NCI-H2107 (cell line): Measurements from ENCODE around the gene LSM14B.

Experiments
- DNase-seq: peaks from one replicate; lab custom pipeline; 2025; lab: John Stamatoyannopoulos, UW

LSM14B gene

GRCh38 chr20:62183426-62184142 is 61.3 kb downstream of the LSM14B start:
- DNase-seq = no peak
